IPS DF 4.7 (cell line): ENCODE data around the gene SCAANT1.

Source experiments
- DNase-seq: peaks from one replicate; pipeline ENCODE4 v3.0.0-alpha.2; 2013; ENCODE audit warnings: low spot score; ENCODE audit errors: extremely low read depth

The SCAANT1 gene

DNA sequence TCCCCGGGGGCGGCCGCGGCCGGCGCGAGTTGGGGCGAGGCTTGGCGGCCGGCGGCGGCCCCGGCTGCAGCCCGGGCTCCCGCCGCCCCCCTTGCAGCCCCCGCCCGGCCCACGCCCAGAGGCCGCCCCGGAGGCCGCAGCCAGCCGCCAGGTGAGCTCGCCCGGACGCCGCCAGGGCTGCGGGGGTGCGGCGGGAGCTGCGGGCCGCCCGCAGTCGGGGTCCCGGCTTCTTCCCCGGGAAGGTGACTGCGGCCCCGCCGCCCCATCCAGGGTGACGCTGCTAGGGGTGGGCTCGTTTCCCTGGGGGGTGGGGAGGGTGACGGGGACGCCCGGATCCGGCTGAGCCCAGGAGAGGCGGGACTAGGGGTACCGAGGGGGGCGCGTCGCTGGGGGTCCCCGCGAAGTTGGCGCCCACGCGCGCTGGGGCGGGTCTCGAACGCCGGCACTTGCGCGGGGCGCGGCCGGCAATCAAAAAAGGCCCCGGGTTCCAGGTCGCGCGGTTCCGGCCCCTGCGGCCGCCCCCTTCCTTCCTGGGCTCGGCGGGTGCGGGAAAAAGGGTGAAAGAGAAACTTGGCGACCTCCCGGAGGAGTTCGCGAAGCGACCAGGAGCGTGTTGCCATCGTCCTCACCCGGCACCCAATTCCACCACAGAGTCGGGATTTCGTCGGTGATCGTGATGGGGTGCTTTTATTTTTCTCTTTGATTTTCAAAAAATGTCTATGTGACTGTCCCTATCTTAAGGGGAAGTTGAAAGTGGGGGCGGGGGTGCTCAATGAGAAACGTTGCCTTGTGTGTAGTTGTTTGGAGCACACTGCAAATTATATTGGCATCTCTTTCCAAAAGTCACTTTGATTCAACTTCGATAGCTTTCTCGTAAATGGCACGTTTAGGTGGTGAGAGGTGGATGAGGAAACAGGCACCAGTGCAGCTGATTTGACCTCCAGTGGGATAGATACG, 47.9 kb downstream of the SCAANT1 start:
- no peak for DNase-seq

GRCh38 chr3:63863150-63864007, 48.8 kb downstream of the SCAANT1 start, which contains the start of the genes ATXN7 and THOC7:
ATXN7 (plus strand) TSS chr3:63863867; CDS start chr3:63912599, 48,732 bp downstream.
THOC7 (minus strand) TSS chr3:63863805; CDS start chr3:63863790, 15 bp downstream.
- DNase-seq, result no peak

GRCh38 chr3:63862804-63863149, 49.4 kb downstream of the SCAANT1 start:
- no peak for DNase-seq
